Kidney capillary endothelial cell (primary cell): ENCODE results near the gene MUS81.
"Not testable (repeated sequence)": the region's sequence is repeated elsewhere in the genome, so short reads cannot be mapped to it uniquely, and the experiment has no call there.

Experiments
- DNase-seq: peaks from one replicate; pipeline ENCODE4 v3.0.0-alpha.2; 2018; ENCODE audit warnings: low spot score

MUS81 gene

DNA sequence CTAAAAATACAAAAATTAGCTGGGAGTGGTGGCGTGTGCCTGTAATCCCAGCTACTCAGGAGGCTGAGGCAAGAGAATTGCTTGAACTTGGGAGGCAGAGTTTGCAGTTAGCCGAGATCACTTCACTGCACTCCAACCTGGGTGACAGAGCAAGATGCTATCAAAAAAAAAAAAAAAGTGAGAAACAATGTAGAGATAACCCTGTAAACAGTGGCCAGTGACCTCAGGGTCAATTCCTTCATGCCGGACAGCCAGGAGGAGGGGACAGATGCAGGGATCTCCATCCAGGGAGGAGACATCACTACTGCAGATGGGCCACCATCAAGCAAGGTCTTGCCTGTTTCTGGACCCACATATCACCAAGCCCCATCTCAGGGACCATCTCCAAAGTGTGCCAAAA lies 12.5 kb upstream of the MUS81 start:
- DNase-seq = no peak

DNA sequence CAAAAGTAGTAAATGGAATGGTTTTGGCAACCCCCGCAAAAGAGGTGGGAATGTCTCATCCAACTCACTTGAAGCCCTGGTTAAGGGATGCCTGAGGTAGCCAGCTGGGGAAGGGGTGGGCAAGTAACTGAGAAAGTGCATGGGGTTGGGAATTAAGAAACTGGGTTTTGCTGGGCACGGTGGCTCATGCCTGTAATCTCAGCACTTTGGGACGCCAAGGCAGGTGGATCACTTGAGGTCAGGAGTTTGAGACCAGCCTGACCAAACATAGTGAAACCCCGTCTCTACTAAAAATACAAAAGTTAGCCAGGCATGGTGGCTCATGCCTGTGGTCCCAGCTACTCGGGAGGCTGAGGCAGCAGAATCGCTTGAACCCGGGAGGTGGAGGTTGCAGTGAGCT lies 11.5 kb upstream of the MUS81 start:
- DNase-seq = not testable (repeated sequence)

DNA sequence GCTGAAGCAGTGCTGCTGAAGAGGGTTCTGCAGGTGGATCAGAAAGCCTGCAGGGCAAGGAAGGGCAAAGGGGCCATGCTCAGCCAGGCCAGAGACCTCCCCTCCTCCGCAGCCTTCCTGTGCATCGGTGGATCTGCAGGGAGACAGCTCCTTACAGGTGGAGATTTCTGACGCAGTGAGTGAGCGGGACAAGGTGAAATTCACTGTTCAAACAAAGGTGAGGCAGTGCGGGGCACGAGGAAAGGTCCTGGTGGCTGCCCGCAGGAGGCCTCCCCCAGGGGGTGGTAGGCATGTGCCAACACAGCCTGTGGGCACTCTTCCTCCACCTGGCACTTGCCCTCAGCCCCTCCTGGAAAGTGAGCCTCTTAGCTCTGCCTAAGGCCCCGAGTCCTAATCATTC lies 10.9 kb upstream of the MUS81 start:
- no peak for DNase-seq

DNA sequence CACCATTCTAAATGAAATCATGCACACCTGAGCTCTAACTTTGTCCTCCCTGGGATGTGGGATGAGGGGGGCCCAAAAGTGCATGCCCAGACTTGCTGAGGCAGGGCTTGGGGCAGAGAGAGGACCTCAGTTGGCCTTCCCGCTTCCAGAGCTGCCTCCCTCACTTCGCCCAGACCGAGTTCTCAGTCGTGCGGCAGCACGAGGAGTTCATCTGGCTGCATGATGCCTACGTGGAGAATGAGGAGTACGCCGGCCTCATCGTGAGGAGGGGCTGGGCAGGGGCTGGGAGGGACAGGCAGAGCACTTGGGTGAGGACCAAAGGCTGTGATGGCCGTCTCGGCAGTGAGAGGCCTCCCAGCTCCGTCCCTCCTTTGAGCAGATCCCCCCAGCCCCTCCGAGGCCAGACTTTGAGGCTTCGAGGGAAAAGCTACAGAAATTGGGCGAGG lies 10.4 kb upstream of the MUS81 start:
- no peak for DNase-seq

DNA sequence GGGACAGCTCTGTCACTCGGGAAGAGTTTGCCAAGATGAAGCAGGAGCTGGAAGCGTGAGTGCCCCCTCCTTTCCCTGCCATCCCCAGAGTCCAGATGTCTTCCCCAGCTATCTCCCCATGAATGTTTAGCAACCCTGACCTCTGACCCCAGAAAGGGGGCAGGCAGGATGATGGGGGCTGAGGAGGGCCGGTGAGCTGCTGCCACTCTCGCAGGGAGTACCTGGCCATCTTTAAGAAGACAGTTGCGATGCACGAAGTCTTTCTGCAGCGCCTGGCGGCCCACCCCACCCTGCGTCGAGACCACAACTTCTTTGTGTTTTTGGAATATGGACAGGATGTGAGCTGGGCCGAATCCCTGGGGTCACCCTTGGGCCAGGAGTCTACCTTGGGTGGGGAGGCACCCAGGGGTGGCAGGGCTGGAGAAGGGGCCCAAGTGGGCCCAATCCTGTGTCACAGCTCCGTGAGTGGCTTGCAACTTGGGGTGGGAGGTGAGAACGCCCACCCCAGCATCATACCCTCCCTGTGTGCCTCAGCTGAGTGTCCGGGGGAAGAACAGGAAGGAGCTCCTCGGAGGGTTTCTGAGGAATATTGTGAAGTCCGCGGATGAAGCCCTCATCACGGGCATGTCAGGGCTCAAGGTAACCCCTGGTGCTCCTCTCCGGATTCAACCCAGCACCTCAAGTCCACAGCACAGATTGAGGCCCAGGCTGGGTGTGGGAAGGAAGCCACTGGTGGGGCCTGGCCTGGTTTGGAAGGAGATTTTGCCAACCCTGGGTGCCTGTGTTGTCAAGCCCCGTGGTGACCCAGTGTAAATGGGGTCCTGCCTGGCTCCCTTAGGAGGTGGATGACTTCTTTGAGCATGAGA lies 9.8 kb upstream of the MUS81 start:
- no peak for DNase-seq

DNA sequence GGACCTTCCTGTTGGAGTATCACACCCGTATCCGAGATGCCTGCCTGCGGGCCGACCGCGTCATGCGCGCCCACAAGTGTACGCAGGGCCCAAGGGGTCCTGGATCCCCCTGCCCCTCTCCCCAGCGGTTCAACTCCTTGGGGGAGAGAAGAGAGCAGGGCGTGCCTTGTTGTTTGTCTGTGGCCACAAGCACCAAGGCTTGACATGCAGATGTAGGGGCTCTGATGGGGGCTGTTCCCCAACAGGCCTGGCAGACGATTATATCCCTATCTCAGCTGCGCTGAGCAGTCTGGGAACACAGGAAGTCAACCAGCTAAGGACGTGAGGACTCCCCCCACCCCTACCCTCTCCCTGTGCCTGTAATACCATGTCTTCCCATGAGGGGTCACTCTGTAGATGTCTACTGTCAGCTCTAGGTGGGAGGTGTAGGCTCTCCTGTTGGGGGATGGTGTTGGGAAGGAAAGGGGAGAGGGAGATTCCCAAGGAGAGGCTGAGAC lies 9.1 kb upstream of the MUS81 start:
- no peak for DNase-seq

DNA sequence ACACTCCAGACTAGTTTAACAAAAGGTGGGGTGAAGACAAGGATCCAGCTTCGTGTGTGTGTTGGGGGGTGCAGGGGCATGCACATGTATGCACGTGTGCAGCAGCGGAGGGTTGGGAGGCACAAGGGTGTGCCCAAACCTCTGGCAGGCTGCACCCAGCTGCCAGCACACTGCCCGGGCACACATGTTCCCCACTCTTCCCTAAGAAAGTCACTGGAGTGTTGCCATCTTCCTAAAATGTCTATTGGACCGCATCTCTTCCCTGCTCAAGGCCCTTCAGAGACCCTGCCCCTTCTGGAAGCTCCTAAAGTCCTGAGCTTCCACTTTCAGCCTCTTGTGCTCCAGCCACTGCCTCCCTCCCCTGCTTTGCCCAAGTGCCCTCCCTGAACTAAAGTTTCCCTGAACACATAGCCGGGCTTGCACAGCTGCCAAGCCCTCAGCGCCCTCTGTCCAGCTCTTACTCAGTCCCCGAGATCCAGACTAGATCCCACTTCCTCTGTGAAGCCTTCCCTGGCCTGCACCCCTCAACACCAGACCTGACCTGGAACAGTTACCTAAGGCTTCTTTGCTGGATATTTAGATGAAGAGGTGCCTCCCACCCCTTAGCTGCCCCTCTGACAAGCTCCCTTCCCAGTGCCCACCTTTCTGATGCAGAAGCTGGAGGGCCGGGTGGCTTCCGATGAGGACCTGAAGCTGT lies 8.3 kb upstream of the MUS81 start:
- no peak for DNase-seq

DNA sequence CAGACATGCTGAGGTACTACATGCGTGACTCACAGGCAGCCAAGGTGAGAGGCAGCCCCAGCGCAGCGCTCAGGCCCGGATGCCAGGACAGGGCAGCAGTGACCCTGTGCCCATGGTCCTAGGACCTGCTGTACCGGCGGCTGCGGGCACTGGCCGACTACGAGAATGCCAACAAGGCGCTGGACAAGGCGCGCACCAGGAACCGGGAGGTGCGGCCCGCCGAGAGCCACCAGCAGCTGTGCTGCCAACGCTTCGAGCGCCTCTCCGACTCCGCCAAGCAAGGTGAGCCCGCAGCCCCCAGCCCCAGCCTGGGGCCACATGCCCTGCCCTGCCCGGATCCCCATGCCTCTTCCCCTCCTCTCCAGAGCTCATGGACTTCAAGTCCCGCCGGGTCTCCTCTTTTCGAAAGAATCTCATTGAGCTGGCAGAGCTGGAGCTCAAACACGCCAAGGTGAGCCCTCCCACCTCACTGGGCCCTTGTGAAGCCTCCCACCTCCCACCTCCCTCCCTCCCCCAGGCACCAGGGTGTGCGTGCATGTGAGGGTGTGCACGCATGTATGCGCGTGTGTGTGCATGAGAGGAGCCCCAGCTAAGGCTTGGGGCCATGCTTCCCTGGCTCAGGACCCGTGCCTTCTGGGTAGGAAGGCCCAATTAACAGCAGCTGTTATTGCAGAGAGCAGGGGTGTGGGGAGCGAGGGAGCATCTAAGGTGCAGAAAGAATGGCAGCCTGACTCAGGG lies 7.6 kb upstream of the MUS81 start:
- DNase-seq = no peak

DNA sequence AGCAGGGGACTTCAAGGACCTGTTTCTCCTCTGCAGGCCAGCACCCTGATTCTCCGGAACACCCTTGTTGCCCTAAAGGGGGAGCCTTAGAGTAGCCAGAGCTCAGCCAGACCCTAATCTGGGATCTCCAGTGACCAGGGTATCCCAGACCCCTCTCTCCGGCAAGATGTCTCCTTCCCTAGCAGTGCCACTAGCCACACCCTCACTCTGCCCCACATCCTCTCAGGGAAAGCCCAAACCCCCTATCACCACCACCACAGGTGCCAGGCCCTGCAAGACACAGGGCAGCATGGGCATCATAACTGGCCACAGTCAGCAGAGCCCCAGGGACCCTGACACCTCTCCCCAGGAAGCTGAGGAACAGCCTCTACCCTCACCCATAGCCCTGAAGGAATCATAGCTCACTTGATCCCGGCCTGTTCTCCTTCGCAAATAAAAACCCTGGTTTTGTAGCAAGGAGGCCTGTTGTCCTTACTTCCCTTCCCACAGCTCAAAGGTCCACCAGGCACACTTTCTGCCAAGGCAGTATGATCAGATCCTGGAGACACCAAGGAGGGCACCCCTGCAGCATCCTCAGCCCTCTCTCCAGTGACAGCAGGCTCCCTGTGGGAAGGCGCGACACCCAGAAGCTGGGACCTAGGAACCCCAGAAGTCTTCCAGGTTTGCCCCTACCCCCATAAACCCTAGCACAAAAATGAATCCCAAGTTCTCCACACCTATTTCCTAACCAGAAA lies 6.8 kb upstream of the MUS81 start:
- no peak for DNase-seq

DNA sequence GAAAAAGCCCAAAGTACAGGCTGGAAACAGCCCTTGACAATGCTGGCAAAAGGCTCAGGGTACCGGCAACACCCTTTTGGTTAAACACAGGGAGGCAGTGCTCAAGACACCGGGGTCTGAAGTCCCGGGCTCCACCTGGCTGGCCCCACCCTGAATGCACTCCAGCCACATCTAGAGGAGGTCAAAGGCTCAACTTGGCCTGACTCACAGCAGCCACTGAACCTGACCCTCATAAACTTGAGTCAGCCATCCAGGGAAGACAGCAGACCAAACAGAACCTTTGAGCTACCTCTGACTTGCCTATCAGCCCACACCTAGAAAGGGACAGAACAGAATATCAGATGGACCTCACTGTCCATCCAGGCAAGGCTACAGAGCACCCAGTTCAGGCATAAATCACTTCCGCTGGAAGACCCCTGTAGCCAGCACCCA lies 6.1 kb upstream of the MUS81 start:
- no peak for DNase-seq

DNA sequence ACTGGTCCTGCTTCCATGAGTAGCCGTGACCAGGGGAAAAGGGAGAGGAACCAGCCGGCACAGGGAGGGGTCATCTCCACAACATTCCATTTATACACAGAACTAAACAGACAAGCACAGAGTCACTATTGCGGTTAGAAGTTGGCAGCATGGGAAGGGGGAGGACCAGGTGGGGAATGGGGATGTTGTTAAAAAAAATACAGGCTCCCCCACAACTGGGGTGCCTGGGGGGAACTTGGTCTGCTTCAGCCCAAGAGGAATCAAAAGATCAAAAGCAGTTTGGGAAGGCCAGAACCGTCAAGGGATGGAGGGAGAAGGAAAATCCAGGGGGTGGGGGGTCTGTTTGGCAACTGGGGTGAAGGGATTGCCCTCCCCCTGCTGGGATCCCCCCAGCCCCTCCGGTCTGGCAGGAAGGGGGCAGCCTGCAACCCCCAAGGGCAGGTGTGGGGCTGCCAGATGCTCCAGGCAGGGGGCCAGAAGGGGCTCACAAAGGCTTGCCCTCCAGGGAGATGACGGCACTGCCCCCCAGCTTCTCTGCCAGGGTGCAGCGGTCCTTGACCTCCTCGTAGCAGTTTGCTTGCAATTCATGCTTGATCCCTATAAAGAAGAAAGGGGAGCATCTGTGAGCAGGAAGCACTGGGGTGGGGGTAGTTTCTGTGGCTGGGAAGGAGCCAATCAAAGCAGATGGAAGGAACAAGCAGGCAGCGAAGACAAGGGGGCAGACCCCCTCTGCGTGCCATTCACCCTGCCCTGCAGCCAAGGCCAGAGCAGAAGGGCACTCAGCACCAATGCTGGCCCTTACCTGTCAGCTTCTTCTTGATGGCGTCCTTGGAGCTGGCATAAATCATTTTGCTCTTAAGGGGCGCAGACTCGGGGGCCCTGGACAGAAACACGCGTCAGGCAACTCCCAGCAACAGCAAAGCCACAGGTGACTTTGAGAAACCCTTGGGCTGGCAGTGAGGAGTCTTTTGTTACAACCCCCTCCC lies 5.1 kb upstream of the MUS81 start:
- no peak for DNase-seq

DNA sequence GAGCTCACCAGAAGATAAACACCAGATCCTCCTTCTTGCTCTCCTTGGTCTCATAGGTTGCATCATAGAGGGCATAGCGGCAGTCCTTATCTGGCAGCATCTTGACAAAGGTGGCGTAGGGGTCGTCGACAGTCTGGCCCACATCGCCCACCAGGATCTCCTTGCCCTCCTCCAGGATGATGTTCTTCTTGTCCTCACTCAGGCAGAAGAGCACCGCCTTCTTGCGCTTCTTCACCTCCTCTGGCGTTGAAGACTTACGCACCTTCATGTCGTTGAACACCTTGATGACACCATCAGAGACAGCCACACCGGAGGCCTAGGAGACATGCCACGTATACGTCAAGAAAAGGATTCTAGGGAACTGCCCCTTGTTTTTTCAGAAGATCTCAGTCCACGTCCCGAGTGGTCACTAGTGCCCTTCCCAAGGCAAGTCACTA lies 4.3 kb upstream of the MUS81 start:
- no peak for DNase-seq

DNA sequence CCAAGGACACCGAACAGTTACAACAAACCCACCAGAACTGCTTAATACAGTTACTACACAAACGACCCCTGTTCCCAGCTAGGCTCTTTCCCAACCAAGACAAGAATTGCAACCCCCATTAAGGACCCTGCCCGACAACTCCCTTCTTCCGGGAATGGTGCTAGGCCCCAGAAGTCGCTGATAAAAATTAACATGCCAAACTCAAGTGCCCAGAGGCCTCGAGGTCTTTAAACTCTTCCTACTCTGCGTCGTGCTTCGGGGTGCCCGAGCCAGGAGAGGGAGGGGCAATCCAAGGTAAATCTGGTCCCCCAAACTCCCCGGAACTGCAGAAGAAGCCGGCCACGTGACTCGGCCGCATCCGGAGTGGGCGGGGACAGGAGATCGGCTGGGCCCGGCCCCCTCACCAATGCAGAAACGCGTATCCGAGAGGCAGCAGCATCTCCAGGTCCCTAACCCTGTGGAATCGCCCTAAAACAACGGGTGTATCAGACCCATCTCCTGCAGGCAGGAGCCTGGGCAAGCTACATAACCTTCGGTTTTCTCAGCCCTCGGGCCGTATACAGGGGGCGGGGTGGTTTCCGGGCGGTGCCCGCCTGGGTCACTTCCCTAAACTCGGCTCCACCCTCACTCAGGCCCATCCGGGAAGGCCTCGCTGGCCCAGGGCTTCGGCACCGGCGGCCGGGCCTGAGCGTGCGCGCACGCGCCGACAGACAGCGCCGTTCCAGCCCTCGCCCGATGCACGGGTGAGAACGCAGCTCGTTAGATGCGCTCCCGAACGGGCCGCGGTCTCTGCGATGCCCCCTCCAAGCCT lies 3.3 kb upstream of the MUS81 start:
- no peak for DNase-seq

DNA sequence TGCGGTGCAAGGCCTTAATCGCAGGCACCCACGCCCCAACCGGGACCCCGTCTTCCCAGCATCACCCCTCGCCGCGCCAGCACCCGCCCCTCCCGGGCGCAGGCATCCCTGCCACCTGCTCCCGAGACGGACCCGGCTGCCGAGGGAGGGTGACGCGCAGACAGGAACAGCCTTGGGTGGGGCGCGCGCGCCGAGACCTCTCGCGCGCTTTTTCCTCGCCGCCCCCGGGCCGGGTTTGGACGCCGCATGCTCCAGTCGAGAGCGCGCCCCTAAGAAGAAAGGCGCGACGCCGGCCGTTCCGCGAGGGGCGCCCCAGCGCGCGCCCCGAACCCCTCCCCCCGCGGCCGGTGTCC lies 2.8 kb upstream of the MUS81 start:
- DNase-seq = no peak

DNA sequence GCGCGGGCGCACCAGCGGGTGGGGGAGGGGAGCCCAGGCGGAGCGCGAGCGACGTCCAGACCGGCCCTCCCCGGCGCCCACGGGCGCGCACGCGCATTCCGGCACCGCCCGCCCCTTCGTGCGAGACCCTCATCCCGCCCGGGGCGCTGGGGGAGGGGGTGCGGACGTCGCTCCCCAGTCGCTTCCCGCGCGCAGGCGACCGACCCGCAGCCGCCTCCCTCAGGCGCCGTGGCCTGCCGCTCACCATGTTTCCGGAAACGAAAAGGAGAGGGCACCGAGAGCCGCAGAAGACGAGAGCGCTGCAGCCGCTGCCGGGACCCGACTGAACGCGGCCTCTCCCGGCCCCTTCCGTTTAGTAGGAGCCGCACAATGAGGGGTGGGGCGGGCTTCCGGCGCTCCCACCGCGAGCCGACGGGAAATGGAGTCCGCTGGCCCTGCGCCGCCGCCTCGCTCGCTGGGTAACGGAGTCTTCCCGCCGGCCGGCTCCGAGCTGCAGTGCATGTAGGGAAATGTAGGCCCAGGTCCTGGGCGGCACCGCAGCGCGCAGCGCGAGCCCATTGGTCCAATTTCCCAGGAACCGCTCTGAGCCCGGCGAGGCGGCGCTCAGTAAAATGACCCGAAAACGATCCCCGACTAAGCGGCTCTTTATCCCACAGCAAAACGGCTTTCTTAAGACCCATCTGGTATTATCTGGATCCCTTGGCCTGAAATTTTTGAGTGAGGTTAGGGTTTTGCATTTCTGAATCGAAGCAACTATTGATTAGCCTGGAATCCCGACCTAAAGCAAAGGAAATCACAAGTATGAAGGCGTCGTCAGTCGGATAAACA lies 2.2 kb upstream of the MUS81 start, which contains the start of gene CFL1:
CFL1 (minus strand) TSS at position 328 of the 828 bp plus-strand sequence; CDS start at position 247, 81 bp downstream.
- peak; percentile 92 for DNase-seq

DNA sequence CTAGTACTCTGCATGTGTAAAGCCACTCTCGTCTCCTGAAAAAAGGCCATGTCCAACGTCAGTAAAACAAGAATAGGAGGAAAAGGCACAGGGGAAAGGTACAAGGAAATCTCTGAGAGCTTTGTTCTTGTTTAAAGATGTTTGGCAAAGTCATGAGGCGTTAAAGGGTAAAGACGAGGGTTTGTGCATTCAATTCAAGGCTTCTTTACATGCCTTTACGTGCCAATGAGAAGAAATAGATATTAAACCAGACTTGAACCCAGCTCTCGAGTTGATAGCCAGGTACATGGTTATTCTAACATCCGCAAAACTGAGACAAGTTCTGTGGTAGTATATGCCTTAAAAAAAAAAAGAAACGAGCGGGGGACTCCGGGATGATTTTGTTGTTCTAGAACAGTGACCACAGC lies 1.5 kb upstream of the MUS81 start:
- no peak for DNase-seq

DNA sequence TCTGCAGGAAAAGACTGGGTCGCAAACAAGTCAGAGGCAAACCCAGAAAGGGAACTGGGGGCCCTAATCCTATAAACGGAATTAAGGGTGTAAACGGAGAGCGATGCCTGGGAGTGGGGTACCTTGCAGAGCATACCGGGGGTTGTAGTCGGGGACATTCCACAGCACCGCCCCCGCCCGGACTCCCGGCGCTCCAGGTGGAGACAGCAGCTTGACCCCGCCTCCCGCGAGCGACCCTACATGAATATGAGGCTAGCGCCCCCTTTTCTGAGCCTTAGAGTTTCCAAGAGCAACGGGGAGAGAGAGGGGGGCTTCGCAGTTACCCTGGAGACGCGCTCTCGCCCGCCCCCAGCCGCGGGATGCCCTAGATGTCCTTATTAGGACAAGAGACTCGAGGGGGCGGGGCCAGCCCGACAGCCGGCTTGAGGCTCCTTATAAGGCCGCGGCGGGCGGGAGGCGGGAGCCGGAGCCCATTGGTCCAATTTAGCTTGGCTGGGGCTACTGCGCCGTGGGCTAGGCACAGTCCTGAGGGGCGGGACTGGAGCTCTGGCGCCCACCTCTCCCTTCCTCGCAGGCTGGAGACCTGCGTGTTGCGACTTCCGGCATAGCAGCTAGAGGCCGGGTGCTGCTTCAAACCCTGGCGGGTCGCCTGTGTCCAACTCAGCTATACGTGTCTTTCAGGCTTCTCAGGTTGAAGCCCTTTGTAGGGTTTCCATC lies 980 bp upstream of the MUS81 start:
- peak; percentile 100 for DNase-seq

DNA sequence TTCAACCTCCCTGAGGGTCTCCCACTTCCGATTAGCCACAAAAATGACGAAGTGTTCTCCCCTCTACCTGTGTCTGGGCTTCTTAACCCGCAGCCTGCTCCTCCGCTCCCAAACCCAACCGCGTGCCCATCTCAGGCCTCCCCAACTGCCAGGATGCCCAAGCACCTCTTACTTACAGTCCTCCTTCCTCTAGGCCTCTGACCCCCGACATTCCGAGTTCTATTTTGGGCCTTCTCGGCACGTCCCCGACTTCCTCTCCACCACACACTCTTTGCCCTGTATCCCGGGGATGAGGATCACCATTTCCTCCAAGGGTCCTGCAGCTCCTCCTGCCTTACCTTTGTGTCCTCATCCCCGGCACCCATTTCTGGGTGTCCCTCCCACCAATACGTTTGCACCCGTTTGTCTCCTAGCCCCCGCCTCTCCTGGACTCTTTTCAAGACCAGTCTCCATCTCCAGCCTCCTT lies 388 bp upstream of the MUS81 start:
- no peak for DNase-seq
